Duodenal mucosa (tissue), 2 donors: ENCODE measurements around the gene GPSM1.

Experiments
- H3K27ac ChIP-seq: one replicate; pipeline ENCODE4 v1.7.0; 2013; ENCODE audit warnings: low read depth, low read length
- H3K27me3 ChIP-seq, 2 donors: one replicate each; pipeline ENCODE4 v1.7.0; 2013; ENCODE audit warnings: low read length in 2 of 2, control low read depth in 1 of 2; ENCODE audit not compliant: insufficient read depth in 2 of 2, control insufficient read depth in 1 of 2
- H3K36me3 ChIP-seq, 2 donors: one replicate each; pipeline ENCODE4 v1.7.0; 2013; ENCODE audit warnings: low read length in 2 of 2, control low read depth in 1 of 2; ENCODE audit not compliant: insufficient read depth in 2 of 2, control insufficient read depth in 1 of 2
- H3K4me1 ChIP-seq, 2 donors: one replicate each; pipeline ENCODE4 v1.7.0; 2013; ENCODE audit warnings: low read length in 2 of 2, control low read depth in 1 of 2; ENCODE audit not compliant: insufficient read depth in 2 of 2, control insufficient read depth in 1 of 2
- H3K4me3 ChIP-seq, 2 donors: one replicate each; pipeline ENCODE4 v1.7.0; 2013; ENCODE audit warnings: low read length in 2 of 2, low read depth in 1 of 2
- H3K9ac ChIP-seq, 2 donors: one replicate each; pipeline ENCODE4 v1.7.0; 2013; ENCODE audit warnings: low read length in 2 of 2, low read depth in 1 of 2
- H3K9me3 ChIP-seq, 2 donors: one replicate each; pipeline ENCODE4 v1.7.0; 2013; ENCODE audit warnings: low read length in 2 of 2, control low read depth in 1 of 2; ENCODE audit not compliant: control insufficient read depth in 1 of 2

Gene GPSM1

DNA sequence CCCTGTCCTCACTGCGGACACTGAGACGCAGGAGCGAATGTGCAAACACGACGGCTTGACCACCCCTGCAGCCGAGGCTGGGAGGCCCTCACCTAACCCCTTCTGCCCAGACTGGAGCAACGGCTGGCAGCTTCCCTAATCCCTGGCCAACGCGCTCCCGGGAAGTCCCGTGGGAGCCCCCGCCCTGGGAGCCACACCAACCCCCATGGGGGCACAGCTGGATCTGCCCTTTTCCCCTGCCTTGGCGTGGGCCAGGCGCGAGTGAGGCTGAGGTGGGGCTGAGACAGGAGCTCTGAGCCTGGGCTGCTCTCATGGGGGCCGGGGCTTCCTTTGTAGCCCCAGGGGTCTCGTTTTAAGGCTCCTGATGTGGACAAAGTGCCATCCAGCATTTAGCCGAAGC, 40.9 kb downstream of the GPSM1 start:
- H3K4me3 ChIP-seq, result no peak overlapping the region

GRCh38 chr9:136370037-136370436, 42.7 kb downstream of the GPSM1 start:
- H3K27ac ChIP-seq, result no peak overlapping the region
- no peaks in the 10 kb centered on the region for H3K9me3 ChIP-seq
- no peaks in the 10 kb centered on the region for H3K27me3 ChIP-seq
- H3K4me3 ChIP-seq, result no peak overlapping the region
- H3K9ac ChIP-seq, result no peak overlapping the region
- peaks cover 7 to 9% of the 10 kb centered on the region in 2 donors for H3K4me1 ChIP-seq
- H3K36me3 ChIP-seq, result no peaks in the 10 kb centered on the region

More for the DNA sequence above, 40.9 kb downstream of the GPSM1 start:
- no peaks in the 10 kb centered on the region for H3K36me3 ChIP-seq
- no peak overlapping the region for H3K9ac ChIP-seq
- peaks cover 9 to 13% of the 10 kb centered on the region in 2 donors for H3K4me1 ChIP-seq
- H3K27ac ChIP-seq, result no peak overlapping the region
- H3K9me3 ChIP-seq, result no peaks in the 10 kb centered on the region
- no peaks in the 10 kb centered on the region for H3K27me3 ChIP-seq

- Histone ChIP-seq H3K36me3 (no peaks in the 10 kb centered on the region), H3K4me3 (no peak overlapping the region), H3K4me1 (peaks cover 7 to 9% of the 10 kb centered on the region in 2 donors), H3K27me3 (no peaks in the 10 kb centered on the region), H3K27ac (no peak overlapping the region), H3K9me3 (no peaks in the 10 kb centered on the region), H3K9ac (no peak overlapping the region)
Observed at GRCh38 chr9:136370687-136371532, 43.6 kb downstream of the GPSM1 start.

DNA sequence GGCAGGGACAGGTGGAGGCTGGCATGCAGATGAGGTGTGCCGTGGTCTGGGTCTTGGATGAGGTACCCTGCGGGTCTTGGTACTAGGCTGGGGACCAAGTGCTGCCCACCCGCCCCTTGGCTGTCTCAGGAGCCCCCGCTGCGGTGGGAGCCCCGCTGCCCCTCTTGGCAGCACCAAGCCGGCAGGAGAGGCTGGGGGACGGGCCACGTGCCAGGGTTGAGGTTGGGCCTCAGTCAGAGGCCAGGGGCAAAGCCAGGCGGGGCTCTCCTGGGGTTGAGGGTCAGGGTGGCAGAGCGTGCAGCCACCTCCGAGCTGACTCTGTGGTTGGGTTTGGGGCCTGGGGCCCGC, 44.2 kb downstream of the GPSM1 start:
- H3K27ac ChIP-seq, result no peak overlapping the region
- H3K4me3 ChIP-seq, result no peak overlapping the region
- no peaks in the 10 kb centered on the region for H3K9me3 ChIP-seq
- H3K27me3 ChIP-seq, result no peaks in the 10 kb centered on the region
- H3K4me1 ChIP-seq, result peaks cover 7 to 9% of the 10 kb centered on the region in 2 donors
- no peaks in the 10 kb centered on the region for H3K36me3 ChIP-seq
- H3K9ac ChIP-seq, result no peak overlapping the region

- H3K27me3 ChIP-seq, result no peaks in the 10 kb centered on the region
- H3K9me3 ChIP-seq, result no peaks in the 10 kb centered on the region
- no peak overlapping the region for H3K4me3 ChIP-seq
- H3K9ac ChIP-seq, result no peak overlapping the region
- no peaks in the 10 kb centered on the region for H3K36me3 ChIP-seq
- peaks cover 7 to 9% of the 10 kb centered on the region in 2 donors for H3K4me1 ChIP-seq
- H3K27ac ChIP-seq, result no peak overlapping the region
Observed at GRCh38 chr9:136372006-136372405, 44.7 kb downstream of the GPSM1 start.

DNA sequence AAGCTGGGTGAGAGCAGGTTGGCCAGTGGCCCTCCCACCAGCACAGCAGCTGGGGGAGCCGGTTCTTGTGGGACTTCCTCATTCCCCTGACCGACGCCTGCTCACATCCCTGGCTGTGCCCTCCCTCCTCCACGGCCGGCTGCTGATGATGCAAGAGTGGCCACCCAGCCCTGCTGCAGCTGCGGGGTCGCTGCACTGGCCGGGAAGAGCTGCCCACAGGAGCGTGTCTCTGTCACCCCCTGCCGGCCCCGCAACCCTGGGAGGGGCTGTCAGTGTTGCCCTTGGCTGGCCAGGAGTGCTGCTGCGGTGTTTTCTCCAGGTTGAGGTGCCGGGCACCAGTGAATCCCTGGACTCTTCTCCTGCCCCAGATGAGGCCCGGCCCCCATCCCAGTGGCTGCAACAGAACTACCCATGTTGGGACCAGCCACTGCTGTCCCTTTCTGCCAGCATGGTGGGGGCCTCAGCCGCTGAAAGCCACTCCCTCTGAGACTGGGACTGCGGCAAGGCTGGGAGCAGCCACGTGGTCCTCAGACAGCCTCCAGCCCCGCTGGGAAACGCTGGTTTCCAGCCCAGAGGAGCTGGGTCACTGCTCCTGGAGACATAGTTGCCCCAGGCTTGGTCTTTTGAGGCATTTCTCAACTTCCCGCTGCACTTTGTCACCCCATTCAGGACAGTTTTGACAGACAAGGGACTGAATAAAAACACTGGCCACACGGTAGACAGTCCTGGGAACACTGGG, 45.4 kb downstream of the GPSM1 start:
- Histone ChIP-seq H3K27ac (no peak overlapping the region), H3K4me3 (peak overlapping the region; percentile 50 to 53)

DNA sequence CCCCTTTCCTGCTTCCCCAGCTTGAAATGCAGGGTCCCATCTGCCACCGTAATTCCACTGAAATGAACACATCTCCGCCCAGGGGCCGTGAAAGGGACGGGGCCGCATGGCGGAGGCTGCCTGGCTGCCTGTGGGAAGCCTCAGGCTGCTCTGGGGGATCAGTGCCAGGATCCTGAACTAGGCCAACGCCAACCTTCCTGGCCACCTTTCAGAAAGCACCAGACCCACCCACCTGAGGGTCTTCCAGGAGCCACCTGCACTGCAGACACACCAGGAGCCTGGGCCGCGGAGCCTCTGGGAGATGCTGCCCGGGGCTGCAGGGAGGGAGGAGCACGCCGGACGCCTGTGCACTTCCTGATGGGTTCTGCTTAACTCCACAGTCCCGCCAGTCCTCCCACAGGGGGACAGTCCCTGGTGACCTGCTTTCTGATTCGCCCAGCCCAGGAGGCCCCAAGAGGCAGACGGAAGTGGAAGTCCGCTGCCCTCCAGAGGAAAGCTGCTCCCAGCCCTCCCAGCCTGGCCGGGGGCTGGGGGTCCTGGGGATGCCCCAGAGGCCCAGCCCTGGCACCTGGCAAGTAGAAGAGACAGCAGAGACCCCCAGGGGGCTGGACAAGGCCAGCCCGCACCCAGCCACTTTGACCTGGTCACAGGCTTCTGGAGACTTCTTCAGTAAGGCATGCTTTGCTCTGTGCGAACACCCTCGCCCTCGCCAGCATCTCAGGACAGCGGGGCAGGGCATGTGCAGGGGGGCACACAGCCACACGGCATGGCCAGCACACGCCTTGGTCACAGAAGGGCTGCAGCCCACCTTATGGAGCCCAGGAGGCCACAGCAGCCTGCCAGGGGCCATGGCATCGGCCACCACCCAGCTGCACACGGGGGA, 46.2 kb downstream of the GPSM1 start, which contains the start of gene CARD9:
CARD9 (minus strand) TSS at position 370 of the 883 bp plus-strand sequence. CDS start 1,591 bp downstream, outside the sequence.
- Histone ChIP-seq H3K9me3 (no peaks in the 10 kb centered on the region), H3K27ac (no peak within 1 kb of the TSS), H3K4me3 (peak within 1 kb of the TSS; percentile 50 to 53), H3K9ac (no peak within 1 kb of the TSS), H3K4me1 (peaks cover 7 to 9% of the 10 kb centered on the region in 2 donors), H3K36me3 (no peaks in the 10 kb centered on the region), H3K27me3 (no peaks in the 10 kb centered on the region)

More for the DNA sequence above, 45.4 kb downstream of the GPSM1 start:
- Histone ChIP-seq H3K9ac (no peak overlapping the region), H3K36me3 (no peaks in the 10 kb centered on the region), H3K27me3 (no peaks in the 10 kb centered on the region), H3K9me3 (no peaks in the 10 kb centered on the region), H3K4me1 (peaks cover 7 to 9% of the 10 kb centered on the region in 2 donors)

DNA sequence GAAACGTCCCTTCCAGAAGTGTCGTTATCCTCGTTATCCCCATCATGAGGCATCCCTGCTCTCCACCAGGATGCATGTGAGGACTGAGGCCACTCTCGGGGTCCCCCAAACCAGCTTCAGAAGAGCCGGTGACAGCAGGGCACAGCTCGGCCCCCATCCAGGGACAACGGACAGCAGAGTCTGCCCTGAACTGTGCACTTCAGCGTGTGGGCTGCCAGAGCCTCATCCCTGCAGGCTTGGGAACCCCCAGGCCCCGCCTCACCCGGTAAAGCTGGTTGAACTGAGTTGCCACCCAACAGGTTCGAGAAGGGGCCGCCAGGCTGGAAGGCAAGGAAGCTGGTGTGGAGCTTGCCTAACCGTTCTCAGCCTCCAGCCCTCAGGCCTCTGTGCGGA, 46.8 kb downstream of the GPSM1 start:
- Histone ChIP-seq H3K27ac (no peak overlapping the region), H3K36me3 (peaks cover 0 to 2% of the 10 kb centered on the region in 2 donors), H3K9ac (no peak overlapping the region), H3K27me3 (no peaks in the 10 kb centered on the region), H3K9me3 (no peaks in the 10 kb centered on the region), H3K4me3 (no peak overlapping the region), H3K4me1 (peaks cover 7 to 9% of the 10 kb centered on the region in 2 donors)

DNA sequence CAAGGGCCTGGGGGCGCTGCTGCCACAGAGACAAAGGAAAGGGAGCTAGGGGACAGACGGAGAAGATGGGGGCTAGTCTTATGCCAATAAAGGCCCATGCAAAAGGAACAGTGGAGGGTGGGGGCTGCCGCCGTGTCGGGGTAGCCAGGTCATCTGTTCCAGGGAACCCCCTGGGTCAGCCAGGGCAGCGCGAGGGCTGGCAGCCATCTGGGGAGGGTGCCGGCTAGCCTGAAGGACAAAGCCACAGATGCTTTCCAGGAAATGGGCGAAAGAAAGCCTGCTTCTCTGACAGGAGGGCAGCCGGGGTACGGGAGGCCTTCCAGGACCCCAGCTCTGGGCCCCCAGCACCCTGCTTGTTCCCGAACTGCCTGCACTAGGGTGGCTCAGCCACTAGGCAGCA, 47.8 kb downstream of the GPSM1 start:
- Histone ChIP-seq H3K9ac (no peak overlapping the region), H3K27ac (no peak overlapping the region), H3K4me1 (peaks cover 7 to 9% of the 10 kb centered on the region in 2 donors), H3K9me3 (no peaks in the 10 kb centered on the region), H3K4me3 (no peak overlapping the region), H3K27me3 (no peaks in the 10 kb centered on the region), H3K36me3 (peaks cover 0 to 10% of the 10 kb centered on the region in 2 donors)
